VCaP (cell line): ENCODE results near the gene OIP5.

Experiments used
- H3K27ac ChIP-seq: fragments of 450-650 bp; 2 replicates; pipeline ENCODE4 v1.5.1; 2017
- TF ChIP-seq, protein P1 (sequence below): fragments of 450-650 bp; conservative IDR thresholded peaks from 2 replicates; pipeline ENCODE4 v1.5.1; 2017; ENCODE audit warnings: mild to moderate bottlenecking, moderate library complexity

OIP5 gene

DNA sequence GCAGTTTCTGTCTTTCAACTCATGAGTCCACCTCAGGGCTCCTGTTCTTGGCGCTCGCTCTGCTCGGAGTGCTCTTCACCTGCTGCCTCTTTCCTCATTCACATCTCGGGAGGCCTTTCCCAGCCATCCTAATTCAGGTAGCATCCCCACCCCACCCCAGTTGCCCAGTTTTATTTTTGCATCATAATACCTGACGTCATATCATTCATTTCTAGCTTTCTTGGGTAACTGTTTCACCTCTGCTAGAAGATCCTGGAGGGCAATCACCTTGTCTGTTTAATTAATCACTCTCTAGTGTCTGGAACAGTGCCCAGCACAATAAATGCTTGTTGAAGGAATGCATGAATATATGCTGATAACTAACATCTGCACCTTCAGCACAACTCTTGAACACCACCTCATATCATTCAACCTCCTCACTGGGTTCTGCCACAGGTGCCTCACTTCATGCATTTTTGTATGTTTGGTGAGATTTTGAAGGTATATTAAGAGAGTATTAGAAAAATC, 7.9 kb upstream of the OIP5 start:
- peak overlapping the region; percentile 30 for H3K27ac ChIP-seq
- TF ChIP-seq, protein P1, sequence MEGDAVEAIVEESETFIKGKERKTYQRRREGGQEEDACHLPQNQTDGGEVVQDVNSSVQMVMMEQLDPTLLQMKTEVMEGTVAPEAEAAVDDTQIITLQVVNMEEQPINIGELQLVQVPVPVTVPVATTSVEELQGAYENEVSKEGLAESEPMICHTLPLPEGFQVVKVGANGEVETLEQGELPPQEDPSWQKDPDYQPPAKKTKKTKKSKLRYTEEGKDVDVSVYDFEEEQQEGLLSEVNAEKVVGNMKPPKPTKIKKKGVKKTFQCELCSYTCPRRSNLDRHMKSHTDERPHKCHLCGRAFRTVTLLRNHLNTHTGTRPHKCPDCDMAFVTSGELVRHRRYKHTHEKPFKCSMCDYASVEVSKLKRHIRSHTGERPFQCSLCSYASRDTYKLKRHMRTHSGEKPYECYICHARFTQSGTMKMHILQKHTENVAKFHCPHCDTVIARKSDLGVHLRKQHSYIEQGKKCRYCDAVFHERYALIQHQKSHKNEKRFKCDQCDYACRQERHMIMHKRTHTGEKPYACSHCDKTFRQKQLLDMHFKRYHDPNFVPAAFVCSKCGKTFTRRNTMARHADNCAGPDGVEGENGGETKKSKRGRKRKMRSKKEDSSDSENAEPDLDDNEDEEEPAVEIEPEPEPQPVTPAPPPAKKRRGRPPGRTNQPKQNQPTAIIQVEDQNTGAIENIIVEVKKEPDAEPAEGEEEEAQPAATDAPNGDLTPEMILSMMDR = no peak

DNA sequence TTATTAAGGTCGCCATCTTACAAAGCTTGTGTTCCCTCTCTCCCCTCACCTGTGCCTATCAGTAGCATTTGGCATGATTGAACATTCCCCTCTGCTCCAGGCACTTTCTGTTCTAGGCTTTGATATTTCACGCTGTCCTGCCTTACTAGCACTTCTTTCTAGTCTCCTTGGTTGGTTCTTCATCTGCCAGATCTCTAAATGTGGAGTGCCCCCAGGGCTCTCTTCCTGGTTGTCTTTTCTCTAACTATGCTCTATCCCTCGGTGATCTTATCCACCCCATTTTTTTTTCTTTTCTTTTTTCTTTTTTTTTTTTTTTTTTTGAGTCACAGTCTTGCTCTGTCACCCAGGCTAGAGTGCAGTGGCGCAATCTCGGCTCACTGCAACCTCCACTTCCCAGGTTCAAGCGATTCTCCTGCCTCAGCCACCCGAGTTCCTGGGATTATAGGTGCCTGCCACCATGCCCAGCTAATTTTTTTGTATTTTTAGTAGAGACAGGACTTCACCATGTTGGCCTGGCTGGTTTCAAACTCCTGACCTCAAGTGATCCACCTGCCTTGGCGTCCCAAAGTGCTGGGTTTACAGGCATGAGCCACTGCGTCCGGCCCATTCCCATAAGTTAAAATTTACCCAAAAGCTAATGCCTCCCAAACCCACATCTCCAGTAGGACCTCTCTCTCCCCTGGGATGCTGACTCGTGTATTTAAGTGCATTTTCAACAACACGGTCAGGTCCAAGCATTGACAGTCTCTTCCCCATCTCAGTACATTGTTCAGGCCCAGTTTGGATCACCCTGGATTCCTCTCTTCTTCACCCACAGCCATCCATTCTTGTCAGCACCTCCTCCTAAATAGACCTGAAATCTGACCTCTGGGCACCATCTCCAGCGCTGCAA, 5.5 kb upstream of the OIP5 start:
- peak overlapping the region; percentile 20; the same call in 1 of the 2 replicates for H3K27ac ChIP-seq

DNA sequence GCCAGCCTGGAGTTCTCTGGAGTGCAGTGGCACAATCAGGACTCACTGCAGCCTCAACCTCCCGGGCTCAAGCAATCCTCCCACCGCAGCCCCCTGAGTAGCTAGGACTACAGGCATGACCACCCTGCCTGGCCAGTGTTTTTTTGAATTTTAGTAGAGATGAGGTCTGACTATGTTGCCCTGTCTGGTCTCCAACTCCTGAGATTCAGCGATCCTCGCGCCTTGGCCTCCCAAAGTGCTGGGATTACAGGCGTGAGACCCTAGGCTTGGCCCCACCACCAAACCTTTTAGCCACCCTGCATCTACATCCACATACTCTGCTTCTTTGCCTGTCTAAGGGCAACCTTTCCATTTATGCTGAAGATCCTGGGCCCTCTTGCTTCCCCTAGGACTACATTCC, 4.7 kb upstream of the OIP5 start:
- H3K27ac ChIP-seq = peak overlapping the region; percentile 20; the same call in 1 of the 2 replicates
- TF ChIP-seq, protein P1 = no peak

More for the DNA sequence above, 5.5 kb upstream of the OIP5 start:
- TF ChIP-seq, protein P1 = no peak

DNA sequence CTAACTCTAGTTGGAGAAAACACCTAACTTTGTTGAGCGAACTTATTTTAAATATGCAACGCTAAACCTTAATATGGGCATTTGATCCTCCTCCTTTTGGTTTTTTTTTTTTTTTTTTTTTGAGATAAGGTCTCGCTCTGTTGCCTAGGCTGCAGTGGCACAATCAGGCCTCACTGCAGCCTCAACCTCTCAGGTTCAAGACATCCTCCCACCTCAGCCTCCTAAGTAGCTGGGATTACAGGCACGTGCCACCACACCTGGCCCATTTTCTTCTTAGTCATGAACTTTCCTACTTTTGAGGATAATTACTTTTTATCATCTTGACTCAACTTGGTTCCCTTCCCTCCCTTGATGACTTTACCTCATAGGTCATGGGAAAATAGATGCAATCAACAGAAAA, 4.2 kb upstream of the OIP5 start:
- no peak overlapping the region for H3K27ac ChIP-seq
- TF ChIP-seq, protein P1 = no peak

DNA sequence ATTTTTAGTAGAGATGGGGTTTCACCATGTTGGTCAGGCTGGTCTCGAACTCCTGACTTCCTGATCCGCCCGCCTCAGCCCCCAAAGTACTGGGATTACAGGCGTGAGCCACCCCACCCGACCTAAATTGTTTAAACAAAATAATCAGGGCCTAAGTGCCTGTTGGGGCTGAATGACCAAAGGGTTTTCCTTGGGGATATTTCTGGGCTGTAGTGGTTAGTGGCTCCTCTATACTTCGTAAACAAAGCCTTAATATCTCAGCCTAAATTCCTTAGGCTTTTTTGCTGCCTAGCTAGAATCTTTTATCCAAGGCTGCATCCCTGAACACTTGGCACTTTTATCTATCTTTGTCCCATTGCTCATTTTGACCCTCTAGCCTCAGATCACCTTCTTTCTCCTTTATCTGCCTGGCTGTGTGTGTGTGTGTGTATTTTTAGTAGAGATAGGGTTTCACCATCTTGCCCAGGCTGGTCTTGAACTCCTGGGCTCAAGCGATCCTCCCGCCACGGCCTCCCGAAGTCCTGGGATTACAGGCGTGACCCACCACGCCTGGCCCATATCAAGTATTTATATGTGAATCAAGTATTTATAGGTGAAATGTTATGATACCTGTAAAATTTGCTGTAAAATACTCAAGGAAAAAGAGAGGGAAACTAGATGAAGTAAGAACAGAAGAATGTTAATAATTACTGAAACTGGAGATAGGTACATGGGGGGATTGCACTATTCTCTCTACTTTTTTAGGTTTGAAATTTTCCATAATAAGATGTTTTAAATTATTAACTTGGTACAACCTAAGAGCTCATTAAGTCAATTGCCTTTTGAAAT, 2.1 kb upstream of the OIP5 start:
- TF ChIP-seq, protein P1 = no peak
- peak overlapping the region; percentile 80 for H3K27ac ChIP-seq

DNA sequence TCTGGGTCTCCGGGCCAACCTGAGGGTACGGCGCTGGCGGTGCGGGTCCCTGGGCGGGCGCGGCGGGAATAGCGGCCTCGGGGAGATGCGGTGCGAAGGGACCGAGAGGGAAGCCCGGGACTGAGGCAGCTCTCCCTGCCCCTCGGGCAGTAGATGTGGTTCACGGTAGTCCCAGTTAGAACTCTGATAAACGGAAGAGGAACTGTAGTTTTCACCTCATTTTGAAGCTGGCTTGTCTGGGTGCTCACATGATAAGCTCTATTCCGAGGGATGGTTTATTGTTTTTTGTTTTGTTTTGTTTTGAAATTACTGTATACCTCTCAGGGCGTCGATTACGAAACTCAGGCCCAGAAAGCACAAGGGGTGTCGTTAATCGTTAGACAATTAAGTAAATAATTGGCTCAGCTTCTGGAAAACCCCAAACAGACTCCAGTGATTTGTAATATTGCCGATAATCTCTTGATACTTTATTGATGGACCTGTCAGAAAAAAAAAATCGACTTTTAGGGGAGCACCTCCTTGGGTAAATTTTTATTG, 703 bp upstream of the OIP5 start:
- TF ChIP-seq, protein P1 = no peak
- peak overlapping the region; percentile 80 for H3K27ac ChIP-seq

DNA sequence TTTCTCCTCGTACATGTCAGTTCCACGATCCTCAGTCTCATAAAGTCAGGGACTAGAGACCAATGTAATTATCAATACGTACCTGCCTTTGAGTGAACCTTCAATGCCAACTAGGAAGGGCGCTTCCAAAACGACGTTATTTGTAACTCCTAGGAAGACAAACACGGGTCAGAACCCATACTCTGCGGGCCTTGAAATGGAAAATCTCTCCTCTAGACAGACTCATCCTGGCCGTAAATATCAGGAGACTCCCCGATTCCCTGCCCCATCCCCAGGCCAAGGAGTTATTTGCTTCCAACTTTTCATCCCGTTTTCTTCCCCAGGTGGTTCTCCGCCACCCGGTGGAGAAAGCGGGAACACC, 578 bp downstream of the OIP5 start:
- TF ChIP-seq, protein P1 = peak; percentile 77; the same call in 1 of the 2 replicates
- H3K27ac ChIP-seq = peak overlapping the region; percentile 80
